ENCODE measurements around the gene SVEP1. TPM values are rescaled to one million over a fixed set of nuclear protein-coding genes. Genes with fewer than 3 reads are reported as not detected.

SVEP1 gene
- total and polyA plus RNA-seq, 2 experiments from 2014 or later: 5.3 to 14.6 TPM

GRCh38 chr9:110606179-110606790, 26.7 kb upstream of the SVEP1 start:
- 75% methylated on average over 9 of the region's 9 CpGs for WGBS (ENCODE audit: low lambda C conversion rate, missing lambda C conversion rate)
- H4K20me1 ChIP-seq (ENCODE audit: insufficient read depth, poor library complexity, severe bottlenecking): no peaks in the 10 kb centered on the region
- no peaks in the 10 kb centered on the region for H3K36me3 ChIP-seq (replicated peaks; ENCODE audit: insufficient read depth, low read depth)
- no peak overlapping the region for H2AFZ ChIP-seq
- no peaks in the 10 kb centered on the region for H3K79me2 ChIP-seq
- no peak for DNase-seq (ENCODE audit: low spot score)
- H3K9me2 ChIP-seq (replicated peaks; ENCODE audit: insufficient read depth): no peaks in the 10 kb centered on the region
- no peaks in the 10 kb centered on the region for H3K27me3 ChIP-seq
- H3K4me2 ChIP-seq: no peak overlapping the region
- no peak overlapping the region for H3K4me3 ChIP-seq
- no peak for TF ChIP-seq EZH2phosphoT487 (IDR thresholded peaks at IDR 0.05; ENCODE audit: low read depth, severe bottlenecking, unreplicated experiment)
- TF ChIP-seq, protein P1, sequence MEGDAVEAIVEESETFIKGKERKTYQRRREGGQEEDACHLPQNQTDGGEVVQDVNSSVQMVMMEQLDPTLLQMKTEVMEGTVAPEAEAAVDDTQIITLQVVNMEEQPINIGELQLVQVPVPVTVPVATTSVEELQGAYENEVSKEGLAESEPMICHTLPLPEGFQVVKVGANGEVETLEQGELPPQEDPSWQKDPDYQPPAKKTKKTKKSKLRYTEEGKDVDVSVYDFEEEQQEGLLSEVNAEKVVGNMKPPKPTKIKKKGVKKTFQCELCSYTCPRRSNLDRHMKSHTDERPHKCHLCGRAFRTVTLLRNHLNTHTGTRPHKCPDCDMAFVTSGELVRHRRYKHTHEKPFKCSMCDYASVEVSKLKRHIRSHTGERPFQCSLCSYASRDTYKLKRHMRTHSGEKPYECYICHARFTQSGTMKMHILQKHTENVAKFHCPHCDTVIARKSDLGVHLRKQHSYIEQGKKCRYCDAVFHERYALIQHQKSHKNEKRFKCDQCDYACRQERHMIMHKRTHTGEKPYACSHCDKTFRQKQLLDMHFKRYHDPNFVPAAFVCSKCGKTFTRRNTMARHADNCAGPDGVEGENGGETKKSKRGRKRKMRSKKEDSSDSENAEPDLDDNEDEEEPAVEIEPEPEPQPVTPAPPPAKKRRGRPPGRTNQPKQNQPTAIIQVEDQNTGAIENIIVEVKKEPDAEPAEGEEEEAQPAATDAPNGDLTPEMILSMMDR (IDR thresholded peaks at IDR 0.05; ENCODE audit: poor library complexity): no peak
- no peak for TF ChIP-seq EZH2 (IDR thresholded peaks at IDR 0.05; ENCODE audit: borderline replicate concordance)
- no peak overlapping the region for H3K27ac ChIP-seq
- H3K4me1 ChIP-seq (ENCODE audit: insufficient read depth): no peaks in the 10 kb centered on the region
- no peaks in the 10 kb centered on the region for H3K9me3 ChIP-seq (ENCODE audit: low read depth)

GRCh38 chr9:110605565-110605964, 26.0 kb upstream of the SVEP1 start:
- H3K27me3 ChIP-seq: no peaks in the 10 kb centered on the region
- no peak overlapping the region for H3K4me3 ChIP-seq
- H3K27ac ChIP-seq: no peak overlapping the region
- no peak for DNase-seq (ENCODE audit: low spot score)
- H3K36me3 ChIP-seq (replicated peaks; ENCODE audit: insufficient read depth, low read depth): no peaks in the 10 kb centered on the region
- TF ChIP-seq EZH2phosphoT487 (IDR thresholded peaks at IDR 0.05; ENCODE audit: low read depth, severe bottlenecking, unreplicated experiment) (no peak), EZH2 (IDR thresholded peaks at IDR 0.05; ENCODE audit: borderline replicate concordance) (no peak)
- TF ChIP-seq, protein P1 (IDR thresholded peaks at IDR 0.05; ENCODE audit: poor library complexity): no peak
- no peaks in the 10 kb centered on the region for H4K20me1 ChIP-seq (ENCODE audit: insufficient read depth, poor library complexity, severe bottlenecking)
- H3K4me1 ChIP-seq (ENCODE audit: insufficient read depth): no peaks in the 10 kb centered on the region
- H3K79me2 ChIP-seq: no peaks in the 10 kb centered on the region
- H2AFZ ChIP-seq: no peak overlapping the region
- H3K9me2 ChIP-seq (replicated peaks; ENCODE audit: insufficient read depth): no peaks in the 10 kb centered on the region
- no peaks in the 10 kb centered on the region for H3K9me3 ChIP-seq (ENCODE audit: low read depth)
- 70% methylated on average over 4 of the region's 4 CpGs for WGBS (ENCODE audit: low lambda C conversion rate, missing lambda C conversion rate)
- no peak overlapping the region for H3K4me2 ChIP-seq

DNA sequence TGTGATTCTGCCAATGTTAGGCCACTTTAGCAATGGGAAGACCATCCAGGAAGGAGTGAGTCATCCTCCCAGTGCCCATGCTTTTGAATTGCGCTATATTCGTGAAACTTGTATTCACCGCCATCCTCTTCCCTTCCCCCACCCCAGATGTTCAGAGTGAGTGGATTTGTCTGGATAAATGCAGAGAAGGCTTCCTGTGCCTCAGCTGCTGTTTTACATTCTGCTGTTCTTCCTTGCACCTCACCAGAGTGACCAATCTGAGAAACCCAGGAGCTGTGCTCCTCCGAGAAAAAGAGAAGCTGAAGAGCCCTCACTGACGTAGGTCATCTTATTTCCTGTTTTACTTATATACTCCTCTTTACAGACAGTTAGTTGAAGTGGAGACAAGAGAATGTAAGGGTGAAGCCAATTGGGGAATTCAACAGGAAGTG, 24.6 kb upstream of the SVEP1 start:
- H3K4me2 ChIP-seq: no peak overlapping the region
- no peak overlapping the region for H2AFZ ChIP-seq
- WGBS (ENCODE audit: low lambda C conversion rate, missing lambda C conversion rate): 90% methylated on average over 5 of the region's 5 CpGs

More for the DNA sequence above, 24.6 kb upstream of the SVEP1 start:
- TF ChIP-seq EZH2 (IDR thresholded peaks at IDR 0.05; ENCODE audit: borderline replicate concordance) (no peak), EZH2phosphoT487 (IDR thresholded peaks at IDR 0.05; ENCODE audit: low read depth, severe bottlenecking, unreplicated experiment) (no peak)
- TF ChIP-seq, protein P1 (IDR thresholded peaks at IDR 0.05; ENCODE audit: poor library complexity): no peak
- no peaks in the 10 kb centered on the region for H3K9me2 ChIP-seq (replicated peaks; ENCODE audit: insufficient read depth)
- no peaks in the 10 kb centered on the region for H3K9me3 ChIP-seq (ENCODE audit: low read depth)
- no peak overlapping the region for H3K4me3 ChIP-seq
- no peaks in the 10 kb centered on the region for H4K20me1 ChIP-seq (ENCODE audit: insufficient read depth, poor library complexity, severe bottlenecking)
- no peaks in the 10 kb centered on the region for H3K36me3 ChIP-seq (replicated peaks; ENCODE audit: insufficient read depth, low read depth)
- H3K27me3 ChIP-seq: no peaks in the 10 kb centered on the region
- no peak for DNase-seq (ENCODE audit: low spot score)
- peaks cover 7% of the 10 kb centered on the region for H3K4me1 ChIP-seq (ENCODE audit: insufficient read depth)
- H3K79me2 ChIP-seq: no peaks in the 10 kb centered on the region
- H3K27ac ChIP-seq: no peak overlapping the region

Data from hepatocyte (in vitro differentiated cells).